Left cardiac atrium (tissue), 4 donors: ENCODE measurements around the gene SGCD. TPM values are rescaled to one million over a fixed set of nuclear protein-coding genes. Genes with fewer than 3 reads are reported as not detected.
"Not testable (repeated sequence)": the region's sequence is repeated elsewhere in the genome, so short reads cannot be mapped to it uniquely, and the experiment has no call there.

ENCODE experiments used
- ATAC-seq, 2 donors: fragments of 200-7000 bp; cut with Tn5 transposase; one replicate each; pipeline ENCODE4 v1.9.1; 2020; ENCODE audit warnings: mild to moderate bottlenecking in 2 of 2, moderate library complexity in 2 of 2
- DNase-seq: peaks from one replicate; pipeline ENCODE4 v3.0.0-alpha.2; 2020
- intact Hi-C, 2 donors: fragments of 100-400 bp; cut with DNase I; formaldehyde crosslinking; loops; one replicate each; pipeline versions ENCODE4 v1.14.1 to v1.15.1; 2022 to 2023
- total RNA-seq, 2 donors: library from RNA; stranded (reverse); fragmentation: NEBNext Ultra II Directional; extraction: Animal tissue kit (Norgen Biotek cat#: 25700); gene quantifications; one replicate each; pipeline ENCODE4 v1.2.1, GENCODE V29; 2021
- donor health status: DM: no; HTN: yes; CAD: no.
- donor health status: DM: no; HTN: yes; CAD: no; lungs with severe emphysema.
- donor health status: DM: yes; HTN: yes; CAD: no.
- donor health status: Dilated cardiomyopathy.

The SGCD gene
- total RNA-seq, 2 donors from 2014 or later, result 58.5 to 93.4 TPM

GRCh38 chr5:156640691-156641241 is 313.8 kb downstream of the SGCD start:
- ATAC-seq, result peak in 1 of 2 donors; percentile 74
- intact Hi-C loops, result no loop called here
- no peak for DNase-seq

GRCh38 chr5:156641686-156642085 is 314.7 kb downstream of the SGCD start:
- peak in 1 of 2 donors; percentile 66 for ATAC-seq
- intact Hi-C loops, result no loop called here
- no peak for DNase-seq

- intact Hi-C loops, result no loop called here
- peak in 1 of 2 donors; percentile 72 for ATAC-seq
Measured at GRCh38 chr5:156647034-156647451, 320.1 kb downstream of the SGCD start.

GRCh38 chr5:156654444-156654843 is 327.5 kb downstream of the SGCD start:
- no peak for ATAC-seq
- intact Hi-C loops, result no loop called here
- no peak for DNase-seq

More at GRCh38 chr5:156647034-156647451, 320.1 kb downstream of the SGCD start:
- DNase-seq, result no peak

GRCh38 chr5:156655732-156656131 is 328.8 kb downstream of the SGCD start:
- intact Hi-C loops, result no loop called here
- no peak for DNase-seq
- no peak for ATAC-seq

- intact Hi-C loops, ATAC-seq, DNase-seq: not testable (repeated sequence)
Measured at GRCh38 chr5:156664832-156665231, 337.9 kb downstream of the SGCD start.

- ATAC-seq, DNase-seq, intact Hi-C loops: not testable (repeated sequence)
Measured at GRCh38 chr5:156666686-156667085, 339.7 kb downstream of the SGCD start.

- DNase-seq (no peak), ATAC-seq (no peak)
- intact Hi-C loops, result no loop called here
Measured at GRCh38 chr5:156667616-156668015, 340.7 kb downstream of the SGCD start.

- DNase-seq, result no peak
- ATAC-seq, result no peak
- intact Hi-C loops, result no loop called here
Measured at GRCh38 chr5:156669416-156669815, 342.5 kb downstream of the SGCD start.

- ATAC-seq (no peak), DNase-seq (no peak)
- intact Hi-C loops, result no loop called here
Measured at GRCh38 chr5:156670615-156671014, 343.7 kb downstream of the SGCD start.

- DNase-seq (no peak), ATAC-seq (peak in 1 of 2 donors; percentile 46)
- intact Hi-C loops, result no loop called here
Measured at GRCh38 chr5:156675395-156675794, 348.4 kb downstream of the SGCD start.

- ATAC-seq, result peak; percentile 78 to 86
- DNase-seq, result no peak
- intact Hi-C loops, result no loop called here
Measured at GRCh38 chr5:156677963-156678362, 351.0 kb downstream of the SGCD start.

- no peak for ATAC-seq
- intact Hi-C loops, result no loop called here
- no peak for DNase-seq
Measured at GRCh38 chr5:156678484-156678883, 351.5 kb downstream of the SGCD start.

- intact Hi-C loops, result loop anchor here (10.0 kb wide), 2 partner anchors 86 to 96 kb away; no protein-coding TSS in a partner anchor
- no peak for DNase-seq
- peak in 1 of 2 donors; percentile 39 for ATAC-seq
Measured at GRCh38 chr5:156680831-156681230, 353.9 kb downstream of the SGCD start.

- intact Hi-C loops, result loop anchor here (10.0 kb wide), 2 partner anchors 86 to 96 kb away; no protein-coding TSS in a partner anchor
- ATAC-seq (no peak), DNase-seq (no peak)
Measured at GRCh38 chr5:156681265-156681664, 354.3 kb downstream of the SGCD start.

- intact Hi-C loops, result loop anchor here (10.0 kb wide), 2 partner anchors 88 to 98 kb away; no protein-coding TSS in a partner anchor
Measured at GRCh38 chr5:156682971-156683370, 356.0 kb downstream of the SGCD start.

GRCh38 chr5:156683509-156683908 is 356.5 kb downstream of the SGCD start:
- no peak for ATAC-seq
- intact Hi-C loops, result loop anchor here (10.0 kb wide), 2 partner anchors 89 to 99 kb away; no protein-coding TSS in a partner anchor
- DNase-seq, result no peak

More at GRCh38 chr5:156682971-156683370, 356.0 kb downstream of the SGCD start:
- DNase-seq (no peak), ATAC-seq (no peak)

- ATAC-seq, result no peak
- intact Hi-C loops, result loop anchor here (10.0 kb wide), 2 partner anchors 89 to 99 kb away; no protein-coding TSS in a partner anchor
Measured at GRCh38 chr5:156684216-156684615, 357.3 kb downstream of the SGCD start.

GRCh38 chr5:156685481-156685880 is 358.5 kb downstream of the SGCD start:
- DNase-seq (no peak), ATAC-seq (no peak)
- intact Hi-C loops, result loop anchor here (10.0 kb wide), 2 partner anchors 91 to 101 kb away; no protein-coding TSS in a partner anchor

More at GRCh38 chr5:156684216-156684615, 357.3 kb downstream of the SGCD start:
- no peak for DNase-seq

- ATAC-seq (no peak), DNase-seq (no peak)
- intact Hi-C loops, result loop anchor here (10.0 kb wide), 2 partner anchors 92 to 102 kb away; no protein-coding TSS in a partner anchor
Measured at GRCh38 chr5:156686380-156686779, 359.4 kb downstream of the SGCD start.

- intact Hi-C loops, result loop anchor here (10.0 kb wide), 2 partner anchors 92 to 102 kb away; no protein-coding TSS in a partner anchor
- no peak for DNase-seq
- ATAC-seq, result peak; percentile 61 to 81
Measured at GRCh38 chr5:156686796-156687195, 359.8 kb downstream of the SGCD start.
